Neuron (in vitro differentiated cells): Measurements from ENCODE around the gene SLC4A7.
"Not testable (repeated sequence)": the region's sequence is repeated elsewhere in the genome, so short reads cannot be mapped to it uniquely, and the experiment has no call there.

ENCODE experiments used
- H2AFZ ChIP-seq: one replicate; pipeline ENCODE4 v1.6.1; 2013; ENCODE audit warnings: low read depth, mild to moderate bottlenecking, inconsistent platforms, low read length, moderate library complexity
- H3K27me3 ChIP-seq: one replicate; pipeline ENCODE4 v1.6.1; 2013; ENCODE audit warnings: low read length; ENCODE audit not compliant: insufficient read depth
- H3K36me3 ChIP-seq: one replicate; pipeline ENCODE4 v1.6.1; 2013; ENCODE audit warnings: low read length; ENCODE audit not compliant: insufficient read depth
- H3K4me1 ChIP-seq: one replicate; pipeline ENCODE4 v1.6.1; 2013; ENCODE audit warnings: low read length; ENCODE audit not compliant: insufficient read depth
- H3K4me3 ChIP-seq: 2 replicates; pipeline ENCODE4 v1.5.1; 2013; ENCODE audit warnings: mild to moderate bottlenecking, low read length, moderate library complexity
- H3K9me3 ChIP-seq: one replicate; pipeline ENCODE4 v1.6.1; 2013; ENCODE audit warnings: low read length

SLC4A7 gene

DNA sequence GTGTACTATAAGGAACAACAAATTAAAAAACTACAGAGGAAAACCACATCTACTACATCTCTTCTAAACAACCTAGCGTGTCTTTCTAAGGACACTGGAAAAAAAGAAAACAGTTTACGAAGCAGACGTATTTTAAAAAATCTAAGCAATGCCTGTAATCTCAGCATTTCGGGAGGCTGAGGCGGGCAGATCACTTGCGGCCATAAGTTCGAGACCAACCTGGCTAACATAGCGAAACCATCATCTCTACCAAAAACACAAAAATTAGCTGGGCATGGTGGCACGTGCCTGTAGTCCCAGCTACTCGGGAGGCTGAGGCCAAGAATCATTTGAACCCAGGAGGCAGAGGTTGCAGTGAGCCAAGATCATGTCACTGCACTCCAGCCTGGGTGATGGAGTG lies 91.8 kb downstream of the SLC4A7 start:
- H3K36me3 ChIP-seq = peaks cover 55% of the 10 kb centered on the region
- not testable (repeated sequence) for H3K27me3 ChIP-seq, H3K4me1 ChIP-seq, H3K4me3 ChIP-seq, H3K9me3 ChIP-seq, H2AFZ ChIP-seq

GRCh38 chr3:27391796-27392195 lies 92.4 kb downstream of the SLC4A7 start:
- H3K36me3 ChIP-seq = peaks cover 53% of the 10 kb centered on the region
- no peak overlapping the region for H2AFZ ChIP-seq
- H3K4me3 ChIP-seq = no peak overlapping the region
- no peaks in the 10 kb centered on the region for H3K9me3 ChIP-seq
- H3K4me1 ChIP-seq = no peaks in the 10 kb centered on the region
- H3K27me3 ChIP-seq = no peaks in the 10 kb centered on the region

- Histone ChIP-seq H3K9me3 (no peaks in the 10 kb centered on the region), H3K36me3 (peaks cover 59% of the 10 kb centered on the region), H3K27me3 (no peaks in the 10 kb centered on the region), H3K4me1 (no peaks in the 10 kb centered on the region), H3K4me3 (no peak overlapping the region), H2AFZ (no peak overlapping the region)
These were observed 96.6 kb downstream of the SLC4A7 start for GRCh38 chr3:27387625-27388024.

GRCh38 chr3:27385504-27385903 lies 98.7 kb downstream of the SLC4A7 start:
- H3K36me3 ChIP-seq = peaks cover 57% of the 10 kb centered on the region
- no peak overlapping the region for H3K4me3 ChIP-seq
- H3K4me1 ChIP-seq = no peaks in the 10 kb centered on the region
- H3K9me3 ChIP-seq = no peaks in the 10 kb centered on the region
- H2AFZ ChIP-seq = no peak overlapping the region
- no peaks in the 10 kb centered on the region for H3K27me3 ChIP-seq

- H3K27me3 ChIP-seq = no peaks in the 10 kb centered on the region
- peaks cover 58% of the 10 kb centered on the region for H3K36me3 ChIP-seq
- no peaks in the 10 kb centered on the region for H3K4me1 ChIP-seq
- H3K9me3 ChIP-seq = no peaks in the 10 kb centered on the region
- H2AFZ ChIP-seq = no peak overlapping the region
- no peak overlapping the region for H3K4me3 ChIP-seq
These were observed 100.0 kb downstream of the SLC4A7 start for GRCh38 chr3:27384191-27384590.

DNA sequence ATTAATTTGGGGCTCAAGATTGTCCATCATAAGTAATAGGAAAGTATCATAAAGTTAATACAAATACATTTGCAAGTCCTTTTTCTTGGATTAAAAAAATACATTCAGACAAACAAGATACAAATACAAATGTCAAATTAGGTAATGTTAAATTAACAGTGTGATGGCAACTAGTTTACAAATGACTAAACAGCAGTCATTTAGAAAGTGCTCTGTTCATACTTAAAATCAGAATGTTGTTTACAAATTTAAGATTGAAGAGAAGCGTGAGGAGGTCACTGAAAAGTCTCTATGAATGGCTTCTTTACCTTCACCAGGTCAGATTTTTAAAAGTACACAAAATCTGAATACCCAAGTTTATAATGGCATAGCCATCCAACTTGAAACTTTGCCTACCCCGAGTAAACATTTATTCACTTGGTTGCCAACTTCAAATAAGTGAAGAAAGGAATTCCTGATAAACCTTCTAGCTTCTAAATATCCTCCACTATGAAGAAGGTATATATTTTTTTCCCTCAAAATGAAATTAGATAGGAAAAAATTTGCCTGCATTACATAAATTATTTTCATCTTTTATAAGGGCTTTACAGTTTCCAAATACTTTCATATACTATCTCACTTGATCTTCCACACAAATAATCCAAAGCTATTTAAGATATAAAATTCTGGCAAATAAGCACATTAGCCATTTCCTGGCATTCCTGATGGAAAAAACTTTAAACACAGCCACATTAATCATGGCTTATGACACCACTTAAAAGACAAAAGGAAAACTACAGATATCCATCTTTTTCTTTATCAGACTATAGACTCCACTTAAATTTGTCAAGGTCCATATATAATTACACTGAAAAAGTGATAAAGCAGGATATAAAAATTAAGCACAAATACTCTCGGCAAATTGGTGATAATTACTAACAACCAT lies 103.5 kb downstream of the SLC4A7 start:
- no peak overlapping the region for H2AFZ ChIP-seq
- no peaks in the 10 kb centered on the region for H3K9me3 ChIP-seq
- no peak overlapping the region for H3K4me3 ChIP-seq
- peaks cover 68% of the 10 kb centered on the region for H3K36me3 ChIP-seq
- H3K4me1 ChIP-seq = no peaks in the 10 kb centered on the region
- H3K27me3 ChIP-seq = no peaks in the 10 kb centered on the region

GRCh38 chr3:27378331-27378730 lies 105.9 kb downstream of the SLC4A7 start:
- H3K36me3 ChIP-seq = peaks cover 57% of the 10 kb centered on the region
- H3K4me3 ChIP-seq = no peak overlapping the region
- no peaks in the 10 kb centered on the region for H3K27me3 ChIP-seq
- no peaks in the 10 kb centered on the region for H3K9me3 ChIP-seq
- H2AFZ ChIP-seq = no peak overlapping the region
- H3K4me1 ChIP-seq = no peaks in the 10 kb centered on the region

DNA sequence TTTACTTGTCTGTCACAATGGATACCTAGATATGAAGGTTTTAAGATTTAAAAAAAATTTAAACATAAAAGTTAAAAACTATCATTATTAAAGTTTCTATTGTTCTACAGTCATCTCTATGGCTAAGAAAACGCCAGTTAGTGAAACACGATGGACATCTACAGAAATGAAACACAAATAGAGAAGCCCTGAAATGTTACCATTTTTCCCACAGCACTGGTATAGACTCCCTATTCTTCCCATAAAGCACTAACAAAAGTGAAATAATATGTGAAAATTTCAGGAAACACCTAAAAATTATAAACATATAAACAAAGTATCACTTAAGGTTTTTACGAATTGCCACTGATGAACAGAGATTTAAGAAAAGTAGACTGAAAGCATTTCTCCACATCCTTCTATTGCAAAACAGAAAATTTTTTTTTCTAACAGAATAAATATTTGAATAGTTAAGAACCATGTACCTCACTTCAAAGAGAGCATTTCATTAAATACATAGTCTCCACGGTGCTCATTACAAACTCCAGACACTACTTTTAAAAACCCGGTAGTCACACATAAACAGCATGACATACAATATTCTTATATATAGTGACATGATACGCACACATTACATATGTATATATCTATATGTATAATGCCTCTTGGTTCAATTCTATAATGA lies 107.9 kb downstream of the SLC4A7 start:
- Histone ChIP-seq H3K9me3 (no peaks in the 10 kb centered on the region), H3K4me1 (no peaks in the 10 kb centered on the region), H3K36me3 (peaks cover 43% of the 10 kb centered on the region), H3K27me3 (no peaks in the 10 kb centered on the region), H2AFZ (no peak overlapping the region), H3K4me3 (no peak overlapping the region)

DNA sequence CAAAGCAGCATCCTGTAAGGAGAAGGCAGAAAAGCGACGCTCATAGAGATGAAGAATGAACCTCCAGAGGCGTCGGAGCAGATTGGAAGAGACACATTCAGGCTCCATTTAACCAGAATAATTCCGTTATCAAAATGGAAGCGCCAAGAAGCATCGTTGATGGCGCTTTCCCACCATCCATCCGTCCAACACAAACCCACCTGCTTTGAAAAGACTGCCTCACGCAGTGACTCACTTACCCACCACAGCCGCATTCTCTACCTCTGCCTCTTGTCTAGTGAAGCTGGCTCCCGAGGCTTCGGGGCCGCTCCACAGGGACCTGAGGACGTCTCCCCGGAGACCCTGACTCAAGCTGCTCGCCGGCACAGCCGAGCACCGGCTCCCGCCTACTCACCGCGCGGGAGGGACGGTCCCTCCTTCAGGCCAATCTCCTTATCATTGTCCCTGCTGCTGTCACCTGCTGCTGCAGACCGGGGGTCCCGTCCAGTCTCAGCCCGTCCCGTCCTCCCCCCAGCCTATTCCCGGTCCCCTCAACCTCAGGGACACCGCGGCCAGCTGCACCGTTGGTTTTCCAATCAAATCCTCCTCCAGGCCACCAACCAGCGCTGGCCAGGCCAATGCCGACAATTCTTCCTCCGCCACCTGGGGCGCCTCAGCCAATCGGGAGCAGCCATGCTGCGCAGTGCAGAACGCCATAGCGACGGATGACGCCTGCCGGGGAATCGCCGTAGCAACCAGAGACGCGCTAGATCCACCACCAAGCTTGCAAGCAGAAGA lies 115.2 kb downstream of the SLC4A7 start, which contains the start of gene NEK10:
Gene NEK10 (minus strand): TSS at position 553 of the 777 bp plus-strand sequence. CDS start 16,501 bp downstream, outside the sequence.
- Histone ChIP-seq H3K36me3 (peaks cover 2% of the 10 kb centered on the region), H3K4me1 (peaks cover 5% of the 10 kb centered on the region), H2AFZ (peak within 1 kb of the TSS; percentile 73), H3K27me3 (no peaks in the 10 kb centered on the region), H3K9me3 (no peaks in the 10 kb centered on the region), H3K4me3 (peak within 1 kb of the TSS; percentile 59)

DNA sequence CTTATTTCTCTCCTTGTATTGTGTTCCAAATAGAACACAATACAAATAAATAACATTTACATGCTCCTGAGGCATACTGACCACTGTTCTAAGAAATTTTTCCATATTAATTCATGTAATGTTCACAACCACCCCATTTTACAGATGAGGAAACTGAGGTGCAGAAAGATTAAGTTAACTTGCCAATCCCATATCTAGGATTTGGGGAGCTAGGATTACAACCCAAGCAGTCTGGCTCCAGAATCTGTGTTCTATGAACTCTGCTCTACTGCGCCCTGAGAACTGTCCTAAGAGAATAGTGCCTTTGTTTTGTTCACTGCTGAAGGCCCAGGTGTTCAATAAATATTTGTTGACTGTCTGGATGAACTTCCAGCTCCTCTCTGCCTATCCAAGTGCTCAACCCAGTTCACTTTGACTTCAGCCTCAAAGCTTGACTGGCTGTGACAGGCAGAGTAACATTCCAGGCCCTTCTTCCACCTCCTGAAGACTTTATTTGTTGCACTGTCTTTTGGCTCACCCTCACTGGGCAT lies 118.1 kb downstream of the SLC4A7 start:
- no peak overlapping the region for H3K4me3 ChIP-seq
- H3K9me3 ChIP-seq = no peaks in the 10 kb centered on the region
- no peaks in the 10 kb centered on the region for H3K27me3 ChIP-seq
- peaks cover 5% of the 10 kb centered on the region for H3K4me1 ChIP-seq
- H2AFZ ChIP-seq = no peak overlapping the region
- no peaks in the 10 kb centered on the region for H3K36me3 ChIP-seq

DNA sequence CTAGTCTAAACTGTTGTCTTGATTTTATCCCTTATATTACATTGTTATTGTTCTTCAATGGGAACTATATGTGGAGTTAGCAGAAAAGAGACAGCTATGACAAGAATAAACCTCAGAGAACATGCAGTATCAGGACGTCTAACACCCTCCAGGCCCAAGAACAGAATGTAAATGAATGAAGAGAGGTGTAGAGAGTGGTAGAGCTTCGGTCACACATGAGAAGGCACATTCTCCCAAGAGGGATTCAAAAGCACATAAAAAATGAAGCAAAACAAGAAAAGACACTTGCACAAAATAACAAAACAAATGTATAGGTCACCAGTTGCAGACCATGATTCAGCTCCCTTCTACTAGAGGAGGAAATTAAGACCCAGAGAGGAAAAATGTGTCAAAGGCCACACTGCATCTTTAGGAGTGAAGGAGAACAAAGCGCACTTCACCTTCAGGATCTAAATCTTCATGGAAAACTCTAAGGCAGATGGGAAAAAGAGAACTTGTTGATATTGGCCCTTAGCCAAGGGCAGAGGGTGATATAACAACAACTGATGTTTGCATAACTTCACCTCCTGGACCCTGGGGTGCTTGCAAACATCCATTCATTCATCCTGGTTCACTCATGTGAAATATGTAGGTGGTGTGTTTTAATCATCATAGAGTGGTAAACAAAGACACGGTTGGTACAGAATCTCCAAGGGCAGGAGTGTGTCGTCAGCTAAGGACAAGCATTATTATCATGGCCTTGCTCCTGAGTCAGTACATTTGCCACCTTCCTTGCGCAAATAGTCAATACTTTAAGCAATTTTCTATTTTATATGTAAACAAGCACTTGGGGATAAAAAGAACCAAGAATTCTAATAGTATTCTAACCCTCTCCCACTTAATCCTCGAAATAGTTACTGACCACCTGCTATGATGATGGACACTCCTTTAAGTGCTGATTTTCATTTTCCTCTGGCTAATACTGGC lies 123.8 kb downstream of the SLC4A7 start:
- no peak overlapping the region for H2AFZ ChIP-seq
- no peaks in the 10 kb centered on the region for H3K36me3 ChIP-seq
- H3K9me3 ChIP-seq = no peaks in the 10 kb centered on the region
- H3K4me3 ChIP-seq = no peak overlapping the region
- no peaks in the 10 kb centered on the region for H3K4me1 ChIP-seq
- no peaks in the 10 kb centered on the region for H3K27me3 ChIP-seq

- H3K4me3 ChIP-seq = no peak overlapping the region
- peaks cover 6% of the 10 kb centered on the region for H3K4me1 ChIP-seq
These were observed 125.8 kb downstream of the SLC4A7 start for GRCh38 chr3:27358372-27358771.

More at GRCh38 chr3:27358372-27358771, 125.8 kb downstream of the SLC4A7 start:
- H3K36me3 ChIP-seq = no peaks in the 10 kb centered on the region
- H3K27me3 ChIP-seq = no peaks in the 10 kb centered on the region
- no peaks in the 10 kb centered on the region for H3K9me3 ChIP-seq
- H2AFZ ChIP-seq = no peak overlapping the region
